ENCODE data around the gene SLC44A5.

SLC44A5 gene

DNA sequence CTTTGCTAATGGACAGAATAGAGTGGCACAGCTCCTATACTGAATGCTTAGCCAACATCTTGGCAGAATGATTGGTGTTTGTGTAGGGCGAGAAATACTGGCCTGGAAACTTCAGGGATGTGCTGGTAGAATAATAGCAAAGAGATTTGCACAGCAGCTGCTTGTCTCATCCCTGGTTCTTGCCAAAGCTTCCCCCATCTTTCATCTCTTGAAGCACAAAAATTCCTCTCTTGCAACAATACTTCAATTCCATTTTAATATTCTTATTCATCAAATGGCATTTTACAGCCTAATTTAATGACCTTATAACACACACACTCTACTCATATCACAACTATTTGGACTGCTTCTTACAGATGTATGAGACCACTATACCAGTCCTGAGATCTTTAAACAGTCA is 439.0 kb downstream of the SLC44A5 start:
- DNase-seq: no peak

DNA sequence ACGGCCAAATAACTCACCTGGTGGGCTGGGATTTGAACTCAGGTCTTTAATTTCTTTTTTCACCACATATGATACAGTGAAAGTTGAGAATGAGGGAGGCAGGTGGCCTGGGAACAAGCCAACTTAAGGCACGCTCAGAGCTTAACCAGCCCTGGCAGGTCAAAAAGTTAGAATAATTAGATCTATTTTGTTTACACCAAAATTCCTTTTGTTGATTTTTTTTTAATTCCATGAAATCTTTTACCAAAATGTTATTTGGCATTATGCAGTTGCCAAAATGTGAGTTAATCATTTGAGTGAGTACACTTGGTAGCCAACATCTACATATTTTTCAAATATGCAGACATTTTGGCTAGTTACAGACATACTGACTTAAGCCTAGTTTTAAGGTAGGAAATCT is 439.9 kb downstream of the SLC44A5 start:
- no peak for DNase-seq

DNA sequence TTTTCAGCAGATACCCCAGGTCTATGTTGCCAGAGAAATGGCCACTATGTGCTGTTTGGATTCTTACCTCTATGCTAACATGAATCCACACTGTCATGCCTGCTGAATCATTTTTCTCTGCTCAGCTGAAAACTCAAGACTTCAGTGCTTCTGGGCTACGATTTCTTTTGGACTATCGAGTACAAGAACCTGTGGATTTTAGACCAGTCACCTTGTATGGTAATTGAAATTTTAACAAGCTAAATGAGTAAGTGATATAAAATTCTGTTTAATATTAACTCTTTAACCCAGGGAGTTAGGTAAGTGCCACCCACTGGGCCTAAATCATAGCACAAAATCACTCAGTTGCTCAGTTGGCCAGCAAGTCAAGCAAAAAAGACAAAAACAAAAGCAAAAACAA is 440.9 kb downstream of the SLC44A5 start:
- no peak for DNase-seq

DNA sequence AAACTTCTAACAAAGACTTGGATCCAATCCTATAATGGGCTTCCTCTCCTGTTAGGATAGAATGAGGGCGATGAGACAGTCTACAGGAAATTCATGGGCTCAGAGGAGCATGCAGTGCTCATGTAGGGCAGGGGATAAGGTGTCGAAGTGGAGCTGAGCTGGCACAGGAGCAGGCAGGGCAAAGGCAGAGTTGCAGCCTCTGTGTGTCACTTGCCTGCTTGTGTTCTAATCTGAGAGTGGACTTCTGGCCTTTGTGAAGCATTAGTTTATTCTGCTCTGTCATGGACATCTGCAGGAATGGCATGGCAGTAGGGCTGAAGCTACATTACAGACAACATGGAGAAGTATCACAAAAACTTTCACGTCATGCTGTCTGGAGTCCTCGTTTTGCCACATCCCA is 444.1 kb downstream of the SLC44A5 start:
- DNase-seq: no peak

DNA sequence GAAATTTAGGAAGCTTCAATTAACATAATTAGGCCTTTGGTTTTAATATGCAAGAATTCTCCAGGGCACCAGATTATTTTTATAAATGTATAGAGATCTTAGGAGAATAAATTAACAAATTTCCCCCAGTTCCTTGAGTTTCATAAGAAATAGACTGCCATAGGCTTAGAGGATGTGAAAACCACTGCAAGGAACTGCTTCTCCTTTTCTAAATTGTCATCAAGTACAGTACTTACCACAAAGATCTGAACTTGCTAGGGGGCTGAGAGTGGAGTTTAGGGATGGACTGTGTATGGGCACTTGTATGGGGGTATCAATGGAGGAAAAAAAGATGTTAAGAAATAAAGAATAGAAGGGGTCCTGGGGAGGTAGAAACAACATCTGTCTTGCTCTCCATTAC is 445.6 kb downstream of the SLC44A5 start:
- DNase-seq: no peak

DNA sequence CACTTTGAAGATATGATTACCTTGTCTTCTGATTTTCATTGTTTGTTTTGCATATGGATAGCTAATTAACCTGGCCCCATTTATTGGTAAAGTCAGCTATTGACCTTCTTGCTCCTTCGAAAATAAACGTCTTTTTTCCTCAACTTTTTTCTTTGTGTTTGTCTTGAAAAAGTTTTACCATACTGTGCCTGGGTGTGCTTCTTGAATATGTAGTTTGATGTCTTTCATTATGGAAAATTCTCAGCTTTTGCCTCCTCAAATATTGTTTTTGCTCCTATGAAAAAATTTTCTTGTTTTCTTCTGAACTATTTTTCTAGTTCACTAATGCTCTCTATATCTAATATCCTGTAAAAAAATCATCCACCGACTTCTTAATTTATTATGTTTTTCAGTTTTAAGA is 451.8 kb downstream of the SLC44A5 start:
- no peak for DNase-seq
